HG03571 (cell line): ENCODE data around the gene FBXO3.
"Not testable (repeated sequence)": the region's sequence is repeated elsewhere in the genome, so short reads cannot be mapped to it uniquely, and the experiment has no call there.

Experiments used
- ATAC-seq: cut with Tn5 transposase; IDR thresholded peaks from one replicate; pipeline ENCODE4 v1.9.1; 2021; ENCODE audit not compliant: unreplicated experiment

The FBXO3 gene

DNA sequence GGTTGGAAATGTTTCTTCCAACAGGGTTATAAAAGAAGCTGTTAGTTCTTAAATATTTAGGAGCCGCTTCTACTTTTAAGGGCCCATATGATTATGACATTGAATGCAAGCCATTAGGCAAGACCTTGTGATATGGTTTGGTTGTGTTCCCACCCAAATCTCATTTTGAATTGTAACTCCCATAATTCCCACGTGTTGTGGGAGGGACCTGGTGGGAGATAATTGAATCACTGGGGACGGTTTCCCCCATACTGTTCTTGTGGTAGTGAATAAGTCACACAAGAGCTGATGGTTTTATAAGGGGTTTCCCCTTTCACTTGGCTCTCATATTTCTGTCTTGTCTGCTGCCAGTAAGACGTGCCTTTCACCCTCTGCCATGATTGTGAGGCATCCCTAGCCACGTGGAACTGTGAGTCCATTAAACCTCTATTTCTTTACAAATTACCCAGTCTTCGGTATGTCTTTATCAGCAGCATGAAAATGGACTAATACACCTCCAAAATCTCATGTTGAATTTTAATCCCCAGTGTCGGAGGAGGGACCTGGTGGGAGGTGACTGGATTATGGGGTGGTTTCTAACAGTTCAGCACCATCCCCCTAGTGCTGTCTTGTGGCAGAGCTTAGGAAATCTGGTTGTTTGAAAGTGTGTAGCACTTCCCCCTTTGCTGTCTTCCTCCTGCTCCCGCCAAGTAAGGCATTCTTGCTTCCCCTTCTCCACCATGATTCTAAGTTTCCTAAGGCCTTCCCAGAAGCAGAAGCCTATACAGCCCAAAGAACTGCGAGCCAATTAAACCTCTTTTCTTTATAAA, 42.4 kb downstream of the FBXO3 start:
- ATAC-seq: no peak

DNA sequence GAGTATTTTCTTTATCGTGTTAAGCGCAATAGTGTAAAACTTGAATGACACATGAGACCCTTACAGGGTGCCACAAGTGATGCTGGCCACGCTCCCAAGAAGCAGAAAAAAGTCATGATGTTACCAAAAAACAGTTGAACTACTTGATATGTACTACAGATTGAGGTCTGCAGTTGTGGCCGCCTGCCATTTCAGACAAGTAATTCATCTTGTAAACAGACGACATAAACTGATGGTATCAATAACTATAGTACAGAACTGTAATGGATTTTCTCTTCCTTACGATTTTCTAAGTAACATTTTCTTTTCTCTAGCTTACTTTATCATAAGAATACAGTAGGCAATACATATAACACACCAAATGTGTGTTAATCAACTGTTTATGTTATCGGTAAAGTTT, 43.6 kb downstream of the FBXO3 start:
- no peak for ATAC-seq

DNA sequence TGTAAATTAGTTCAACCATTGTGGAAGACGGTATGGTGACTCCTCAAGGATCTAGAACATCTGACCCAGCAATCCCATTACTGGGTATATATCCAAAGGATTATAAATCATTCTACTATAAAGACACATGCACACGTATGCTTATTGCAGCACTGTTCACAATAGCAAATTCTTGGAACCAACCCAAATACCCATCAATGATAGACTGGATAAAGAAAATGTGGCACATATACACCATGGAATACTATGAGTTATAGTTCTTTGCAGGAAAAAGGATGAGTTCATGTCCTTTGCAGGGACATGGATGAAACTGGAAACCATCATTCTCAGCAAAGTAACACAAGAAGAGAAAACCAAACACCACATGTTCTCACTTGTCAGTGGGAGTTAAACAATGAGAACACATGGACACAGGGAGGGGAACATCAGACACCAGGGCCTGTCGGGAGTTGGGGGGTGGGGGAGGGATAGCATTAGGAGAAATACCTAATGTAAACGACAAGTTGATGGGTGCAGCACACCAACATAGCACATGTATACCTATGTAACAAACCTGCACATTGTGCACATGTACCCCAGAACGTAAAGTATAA, 45.2 kb downstream of the FBXO3 start:
- ATAC-seq: not testable (repeated sequence)

DNA sequence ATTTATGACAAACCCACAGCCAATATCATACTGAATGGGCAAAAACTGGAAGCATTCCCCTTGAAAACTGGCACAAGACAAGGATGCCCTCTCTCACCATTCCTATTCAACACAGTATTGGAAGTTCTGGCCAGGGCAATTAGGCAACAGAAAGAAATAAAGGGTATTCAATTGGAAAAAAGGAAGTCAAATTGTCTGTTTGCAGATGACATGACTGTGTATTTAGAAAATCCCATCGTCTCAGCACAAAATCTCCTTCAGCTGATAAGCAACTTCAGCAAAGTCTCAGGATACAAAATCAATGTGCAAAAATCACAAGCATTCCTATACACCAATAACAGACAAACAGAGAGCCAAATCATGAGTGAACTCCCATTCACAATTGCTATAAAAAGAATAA, 46.8 kb downstream of the FBXO3 start:
- not testable (repeated sequence) for ATAC-seq

DNA sequence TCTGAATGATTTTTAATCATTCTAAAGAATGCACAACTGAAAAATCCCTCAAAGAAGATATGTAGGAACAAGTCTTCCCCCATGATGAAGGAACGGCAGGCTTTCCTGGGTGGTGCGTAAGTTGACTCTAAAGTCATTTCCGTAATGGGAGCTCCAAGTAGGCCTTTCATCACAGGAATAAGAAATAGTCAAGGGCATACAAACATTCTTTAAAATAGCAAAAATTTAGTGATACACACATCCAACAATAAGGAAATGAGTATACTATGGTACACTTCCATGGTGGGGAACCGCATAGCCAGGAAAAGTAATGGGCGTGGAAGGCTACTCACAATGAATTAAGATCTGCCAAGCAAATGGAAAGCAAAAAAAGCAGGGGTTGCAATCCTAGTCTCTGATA, 48.8 kb downstream of the FBXO3 start:
- no peak for ATAC-seq

DNA sequence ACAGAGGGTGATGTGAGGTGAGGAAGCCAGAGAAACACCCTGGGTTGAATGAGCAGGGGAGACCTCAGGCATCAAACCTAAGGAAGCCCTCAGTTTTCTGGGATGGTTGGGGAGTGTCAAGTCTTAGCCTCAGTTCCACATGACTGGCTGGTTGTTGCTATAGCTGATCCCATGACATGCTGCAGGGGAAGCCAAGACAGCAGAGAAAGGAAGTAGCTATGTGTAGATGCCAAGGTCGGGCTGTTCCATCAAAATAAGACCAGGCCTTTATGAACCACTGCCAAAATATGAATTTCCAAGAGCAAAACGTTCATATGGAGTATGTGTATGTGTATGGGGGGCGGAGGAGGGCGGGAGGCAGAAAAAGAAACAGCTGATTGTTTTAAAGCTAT, 49.7 kb downstream of the FBXO3 start:
- no peak for ATAC-seq

DNA sequence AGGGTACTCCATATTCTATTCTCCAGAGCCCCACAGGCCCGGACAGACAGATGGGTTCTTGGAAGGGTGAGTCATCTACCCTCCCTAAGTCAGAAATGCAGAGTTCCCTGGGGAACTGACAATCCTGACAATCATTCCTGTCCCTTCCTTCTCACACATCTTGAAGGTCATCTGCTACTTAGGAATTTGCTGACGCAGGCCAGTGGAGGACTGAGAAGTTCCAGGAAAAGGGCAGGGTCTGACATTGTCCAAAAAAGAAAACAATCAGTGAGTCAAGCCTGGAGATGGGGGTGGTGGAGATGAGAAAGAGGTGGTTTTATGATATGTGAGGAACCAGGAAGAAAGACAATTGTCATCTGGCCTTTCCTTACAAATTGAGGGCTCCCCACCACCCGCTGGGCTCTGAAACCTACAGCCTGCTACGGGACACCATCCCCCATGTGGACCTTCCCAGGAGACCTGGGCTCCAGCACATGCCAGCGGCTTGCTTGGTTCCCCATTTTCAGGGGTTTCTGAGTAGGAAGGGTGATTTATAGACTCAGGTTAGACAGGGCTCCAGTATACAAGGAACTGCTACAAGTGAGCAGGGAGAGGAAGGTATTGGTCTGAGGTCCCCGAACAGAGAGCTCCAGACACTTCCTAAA, 51.0 kb downstream of the FBXO3 start:
- no peak for ATAC-seq

DNA sequence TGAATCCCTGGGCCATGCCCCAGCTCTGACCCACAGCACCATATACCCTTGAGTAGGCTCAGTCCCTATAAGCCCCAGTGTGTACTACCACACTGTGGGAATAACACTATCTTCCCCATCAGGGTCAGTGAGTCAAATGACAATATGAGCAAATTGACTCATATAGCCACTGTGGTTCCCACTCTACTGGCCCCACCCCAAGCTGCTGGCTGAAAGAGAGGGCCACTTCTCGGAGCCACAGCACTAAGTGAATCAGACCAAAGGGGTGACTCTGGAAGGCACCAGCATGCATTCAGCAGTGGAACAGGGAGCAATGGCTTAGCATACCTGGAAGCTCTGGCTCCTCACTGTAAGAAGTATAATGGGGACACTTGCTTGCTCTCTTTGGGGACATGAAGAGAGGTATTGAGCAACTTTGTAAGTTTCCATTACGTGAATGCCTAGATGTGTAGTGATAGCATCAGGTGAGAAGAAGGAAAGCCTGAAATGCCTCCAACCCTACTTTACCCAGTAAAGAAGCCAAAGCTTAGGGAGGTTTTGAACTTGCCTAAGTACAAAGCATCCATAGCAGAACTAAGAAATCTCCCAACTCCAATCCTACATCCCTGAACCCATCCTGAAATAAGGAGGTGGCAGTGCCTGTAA, 51.6 kb downstream of the FBXO3 start:
- peak; percentile 69 for ATAC-seq

DNA sequence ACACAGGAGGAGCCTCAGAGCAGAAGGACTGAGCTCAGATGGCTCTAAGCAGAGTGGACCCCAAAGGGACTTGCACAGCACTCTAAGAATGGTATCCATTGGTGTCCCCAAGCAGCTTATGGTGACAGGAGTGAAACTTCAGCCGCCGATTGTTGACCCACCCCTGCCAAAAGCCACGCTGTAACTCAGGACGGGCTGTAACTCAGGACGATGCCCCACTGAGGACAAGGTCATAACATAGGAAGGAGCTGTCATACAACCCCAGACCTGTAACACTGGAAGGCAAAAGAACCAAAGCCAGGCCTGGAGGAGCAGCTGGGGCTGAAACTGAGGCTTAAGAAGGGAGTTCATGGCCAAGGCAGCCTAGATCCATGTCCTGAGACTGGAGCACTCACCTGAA, 52.3 kb downstream of the FBXO3 start:
- no peak for ATAC-seq

DNA sequence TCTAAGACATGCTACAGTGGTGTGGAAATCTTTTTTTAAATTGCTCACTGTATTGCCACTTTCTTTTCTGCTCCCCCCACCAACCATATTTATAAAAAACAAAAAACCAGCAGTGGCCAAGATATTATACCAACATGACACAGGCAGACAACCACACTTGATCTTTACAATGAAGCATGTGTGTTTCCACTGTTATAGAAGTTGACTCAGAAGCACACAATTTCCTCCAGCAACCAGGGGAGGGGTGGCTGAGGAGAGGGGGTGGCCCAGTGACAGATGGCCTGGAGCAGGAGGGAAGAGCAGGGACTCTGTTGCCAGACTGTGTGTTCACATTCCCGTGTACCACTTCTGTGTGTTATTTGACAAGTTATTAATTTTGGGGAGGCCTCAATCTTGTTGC, 52.9 kb downstream of the FBXO3 start:
- ATAC-seq: no peak

DNA sequence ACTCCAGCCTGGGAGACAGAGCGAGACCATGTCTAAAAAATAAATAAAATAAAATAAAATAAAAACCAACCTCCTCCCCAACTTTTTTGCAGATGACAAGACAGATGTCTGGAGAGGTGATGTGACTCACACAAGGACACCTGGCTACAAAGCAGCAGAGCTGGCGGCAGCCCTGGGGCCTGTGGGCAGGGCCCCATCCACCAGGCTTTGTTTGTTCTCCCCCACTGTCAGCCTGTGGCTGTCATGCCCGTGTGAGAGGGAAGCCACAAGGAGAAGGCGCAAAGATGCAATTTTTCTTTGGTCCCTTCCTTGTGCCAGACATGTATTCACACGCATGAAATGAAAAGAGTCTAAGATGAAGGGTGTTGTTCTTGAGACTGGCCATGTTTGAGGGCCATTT, 54.7 kb downstream of the FBXO3 start:
- ATAC-seq: no peak

DNA sequence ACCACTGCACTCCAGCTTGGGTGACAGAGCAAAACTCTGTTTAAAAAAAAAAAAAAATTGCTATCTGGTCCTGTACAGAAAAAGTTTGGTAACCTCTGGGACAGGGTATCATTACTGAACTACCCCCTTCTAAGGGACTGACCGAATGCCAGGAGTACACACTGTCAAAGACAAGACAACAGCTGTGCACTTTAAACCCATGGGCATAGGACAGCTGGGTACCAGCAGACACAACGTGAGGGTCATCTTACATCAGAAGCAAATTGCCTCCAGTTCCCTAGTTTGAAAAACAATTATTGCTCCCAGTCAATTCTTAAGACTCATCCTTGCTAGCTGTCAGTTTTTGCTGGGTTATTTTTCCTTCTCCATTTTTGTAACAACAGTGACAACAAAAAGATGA, 55.9 kb downstream of the FBXO3 start:
- no peak for ATAC-seq

DNA sequence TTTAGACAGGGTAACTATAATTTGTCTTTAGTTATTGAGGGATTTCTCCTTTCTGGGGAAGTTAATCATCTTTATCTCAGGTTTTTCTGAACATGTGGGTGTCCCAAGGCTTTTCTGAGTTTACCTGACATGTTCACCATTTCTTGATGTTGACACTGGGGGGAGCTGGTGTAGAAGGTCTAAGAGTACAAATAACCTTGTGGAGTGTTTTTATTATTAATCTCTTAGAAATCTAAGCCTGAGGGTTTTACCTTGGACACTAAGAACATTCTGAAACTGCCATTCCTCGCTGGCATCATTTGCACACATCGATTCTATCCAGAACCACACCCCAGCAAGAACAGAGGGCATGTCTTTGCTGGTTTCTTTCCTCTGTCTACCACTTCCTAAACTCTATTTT, 58.1 kb downstream of the FBXO3 start:
- ATAC-seq: no peak

DNA sequence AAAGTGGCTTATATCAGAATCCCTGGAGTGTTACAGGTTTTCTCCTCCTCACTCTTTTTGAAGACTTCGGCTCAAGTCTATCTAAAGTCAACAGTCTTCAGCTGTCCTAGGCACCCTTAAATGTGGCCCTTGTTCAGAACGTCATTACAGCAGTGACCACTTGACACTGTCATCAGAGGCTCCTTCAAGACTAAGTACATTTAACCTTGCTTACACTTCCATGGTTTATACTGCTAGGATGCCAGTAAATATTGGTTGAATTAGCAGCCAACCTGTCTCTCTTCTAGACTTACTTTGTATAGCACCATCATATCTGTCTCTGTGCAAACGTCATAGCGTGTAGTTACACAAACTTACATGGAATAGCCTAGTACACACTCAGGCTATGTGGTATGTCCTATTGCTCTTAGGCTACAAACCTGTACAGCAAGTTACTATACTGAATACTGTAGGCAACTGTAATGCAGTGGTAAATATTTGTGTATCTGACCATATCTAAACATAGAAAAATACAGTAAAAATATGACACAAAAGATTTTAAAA, 60.4 kb downstream of the FBXO3 start:
- ATAC-seq: no peak

DNA sequence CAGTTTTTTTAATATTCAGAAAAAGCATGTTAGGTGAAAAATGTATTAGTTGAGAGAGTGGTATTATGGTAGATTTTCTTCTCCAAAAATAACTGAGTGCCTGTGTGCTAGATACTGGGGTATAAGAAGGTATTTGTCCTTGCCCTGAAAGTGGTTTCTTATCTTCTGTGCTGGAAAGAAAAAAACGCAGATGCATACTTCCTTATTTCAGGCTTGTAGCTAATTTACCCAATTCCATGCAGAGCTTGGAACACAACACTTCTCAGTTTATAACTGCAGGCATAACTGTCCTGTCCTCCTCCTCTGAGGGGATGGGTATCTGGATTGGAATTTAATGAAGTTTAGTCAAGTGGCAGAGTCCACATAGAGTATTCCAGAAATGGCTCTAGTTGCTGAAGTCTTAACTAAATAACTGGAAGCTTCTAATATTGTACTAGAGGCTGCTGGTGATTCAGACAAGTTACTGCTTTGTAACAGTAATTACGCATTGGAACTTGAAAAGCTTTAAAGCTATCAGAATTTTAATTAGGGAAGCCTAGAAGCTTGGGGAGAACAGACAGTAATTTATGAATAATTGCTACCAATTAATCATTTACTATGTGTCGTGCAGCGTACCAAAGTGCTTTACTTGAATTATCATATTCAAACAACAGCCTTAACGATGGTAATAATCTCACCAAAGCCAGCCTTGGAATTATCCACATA, 61.0 kb downstream of the FBXO3 start:
- no peak for ATAC-seq

DNA sequence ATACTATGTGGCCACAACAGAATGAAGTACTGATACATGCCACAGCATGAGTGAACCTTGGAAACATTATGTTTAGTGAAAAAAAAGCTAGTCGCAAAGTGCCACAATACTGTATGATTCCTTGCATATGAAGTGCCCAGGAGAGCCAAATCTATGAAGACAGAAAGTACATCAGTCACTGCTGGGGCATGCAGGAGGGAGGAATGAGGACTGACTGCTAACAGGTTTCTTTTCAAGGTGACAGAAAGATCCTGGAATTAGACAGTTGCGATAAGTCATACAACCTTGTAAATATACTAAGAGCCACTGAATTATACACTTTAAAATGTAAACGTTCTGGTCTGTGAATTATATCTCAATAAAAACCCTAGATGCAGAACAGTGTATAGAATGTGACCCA, 61.9 kb downstream of the FBXO3 start:
- ATAC-seq: no peak

DNA sequence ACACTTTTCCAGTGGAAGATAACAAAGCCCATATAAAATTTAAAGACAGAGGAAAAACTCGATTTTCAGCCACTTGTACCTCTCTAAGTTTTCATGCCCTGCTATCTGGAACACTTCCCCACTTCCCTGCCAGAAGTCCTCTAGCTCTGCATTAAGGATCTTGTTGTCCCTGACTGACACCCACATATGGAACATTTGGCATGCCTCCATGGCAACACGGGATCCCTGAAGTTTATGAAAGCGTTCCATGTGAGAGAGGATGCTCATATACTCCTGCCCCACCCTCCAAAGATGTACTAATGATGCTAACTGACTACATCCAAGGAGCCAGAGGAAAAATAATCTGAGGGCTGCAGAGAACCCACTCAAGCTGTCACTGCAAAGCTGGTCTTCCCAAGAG, 64.9 kb downstream of the FBXO3 start:
- ATAC-seq: no peak

DNA sequence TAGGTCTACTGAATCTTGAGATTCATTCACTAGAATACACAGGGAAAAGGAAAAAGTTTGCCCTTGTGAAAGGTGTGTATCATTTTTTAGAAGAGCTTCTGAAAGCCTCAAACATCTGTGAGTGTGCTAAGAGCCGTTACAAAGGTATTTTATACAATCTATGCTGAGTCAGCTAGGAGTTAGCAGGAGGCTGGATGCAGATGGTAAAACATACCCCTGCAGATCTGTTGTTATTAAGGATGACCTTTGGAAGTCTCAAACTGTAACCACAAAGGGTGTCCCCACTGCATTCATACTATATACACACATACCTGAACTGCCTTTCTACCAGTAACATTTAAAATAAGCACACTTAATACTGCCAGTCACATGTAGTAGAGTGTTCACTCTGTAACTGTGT, 65.3 kb downstream of the FBXO3 start:
- no peak for ATAC-seq

DNA sequence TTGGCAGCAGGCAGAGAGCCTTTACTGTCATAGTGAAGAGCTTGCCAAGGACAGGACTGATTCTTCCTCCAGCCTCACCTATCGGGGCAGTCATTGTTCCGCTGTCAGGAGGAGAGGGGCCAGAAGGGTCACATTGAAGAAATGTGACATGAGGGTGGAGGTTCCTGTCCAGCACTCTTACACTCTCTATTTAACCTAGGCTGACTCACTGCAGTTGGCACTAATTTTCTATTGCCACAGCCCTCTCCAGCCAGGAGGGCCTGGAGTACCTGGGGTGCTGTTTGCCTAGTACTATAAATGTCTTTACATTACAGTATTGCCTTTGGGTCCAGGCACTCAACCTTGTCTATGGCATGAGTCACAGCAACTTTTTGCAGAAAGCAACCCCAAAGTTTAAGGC, 66.5 kb downstream of the FBXO3 start:
- ATAC-seq: not testable (repeated sequence)

DNA sequence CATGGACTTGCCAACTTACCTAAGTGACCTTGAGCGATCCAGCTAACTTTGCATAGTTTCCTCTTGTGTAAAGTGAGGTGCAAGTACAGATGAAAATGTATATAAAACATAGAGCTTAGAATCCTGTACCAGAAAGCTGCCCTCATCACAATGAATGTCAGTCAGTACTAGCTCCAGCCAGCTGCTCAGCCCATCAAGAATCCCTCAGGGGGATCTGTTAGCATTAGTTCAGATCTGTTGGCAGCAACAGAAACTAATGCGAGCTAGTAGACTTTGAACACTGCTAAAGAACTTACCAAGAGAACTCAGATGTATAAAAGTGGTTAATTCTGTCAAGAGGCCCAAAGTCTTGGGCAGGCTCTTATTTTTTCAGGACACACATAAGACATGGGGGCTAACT, 67.4 kb downstream of the FBXO3 start:
- ATAC-seq: no peak

DNA sequence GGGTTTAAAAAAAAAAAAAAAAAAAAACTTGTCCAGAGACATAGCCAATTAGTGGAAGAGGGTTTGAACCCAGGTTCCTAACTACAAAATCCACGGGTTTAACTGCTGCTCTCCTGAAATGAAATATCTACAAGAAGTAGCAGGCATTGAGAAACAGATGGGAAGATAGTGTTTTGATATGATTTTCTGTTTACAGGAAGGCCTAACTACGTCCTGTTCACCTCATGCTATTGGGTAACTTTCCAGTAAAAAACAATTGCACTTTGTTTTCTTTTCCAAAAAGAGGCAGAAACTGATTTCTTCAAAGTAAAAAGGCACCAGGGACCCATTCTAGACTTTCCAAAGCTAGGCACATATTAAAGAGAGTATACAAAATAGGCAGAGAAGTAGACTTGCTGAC, 67.8 kb downstream of the FBXO3 start:
- no peak for ATAC-seq
